HL-60 (cell line): ENCODE data around the gene CTNNA2.

Experiments
- DNase-seq, 2 experiments: peaks; one replicate each; pipeline ENCODE4 v3.0.0-alpha.2; 2010 to 2020; ENCODE audit warnings: low read depth in 1 of 2, low spot score in 1 of 2
- H3K27ac ChIP-seq: fragments of 250-450 bp; sonication (Bioruptor Pico); replicated peaks from 2 replicates; pipeline ENCODE4 v1.5.1; 2020; ENCODE audit warnings: mild to moderate bottlenecking, moderate library complexity
- H3K27me3 ChIP-seq: fragments of 250-450 bp; sonication (Bioruptor Pico); 2 replicates; pipeline ENCODE4 v1.5.1; 2021; ENCODE audit warnings: mild to moderate bottlenecking, moderate library complexity; ENCODE audit not compliant: insufficient read depth, poor library complexity, severe bottlenecking
- H3K4me3 ChIP-seq: replicated peaks from 2 replicates; pipeline ENCODE4 v1.5.1; 2011; ENCODE audit warnings: mild to moderate bottlenecking, control low read depth, low read length; ENCODE audit not compliant: insufficient read depth
- CTCF ChIP-seq: IDR thresholded peaks from one replicate; pipeline ENCODE4 v1.5.1; 2011; ENCODE audit warnings: low read length, control low read depth, inconsistent platforms; ENCODE audit not compliant: insufficient read depth
- GABPA ChIP-seq: IDR thresholded peaks from 2 replicates; pipeline ENCODE4 v1.6.1; 2012; ENCODE audit warnings: low read depth
- POLR2AphosphoS5 ChIP-seq: IDR thresholded peaks from 2 replicates; pipeline ENCODE4 v1.6.1; 2012; ENCODE audit warnings: low read depth
- REST ChIP-seq: IDR thresholded peaks from 2 replicates; pipeline ENCODE4 v1.6.1; 2012; ENCODE audit warnings: low read depth; ENCODE audit not compliant: insufficient replicate concordance
- SPI1 ChIP-seq: IDR thresholded peaks from 2 replicates; pipeline ENCODE4 v1.6.1; 2012; ENCODE audit warnings: low read depth, mild to moderate bottlenecking, borderline replicate concordance

CTNNA2 gene

GRCh38 chr2:80312282-80312839 lies 799.5 kb downstream of the CTNNA2 start:
- Histone ChIP-seq H3K27ac (no peak overlapping the region), H3K4me3 (no peak overlapping the region), H3K27me3 (no peaks in the 10 kb centered on the region)
- no peak for DNase-seq
- TF ChIP-seq POLR2AphosphoS5 = no peak
- TF ChIP-seq GABPA = no peak
- no peak for TF ChIP-seq SPI1
- no peak for TF ChIP-seq CTCF
- no peak for TF ChIP-seq REST

- Histone ChIP-seq H3K27me3 (peaks cover 14% of the 10 kb centered on the region), H3K4me3 (no peak overlapping the region), H3K27ac (no peak overlapping the region)
- no peak for TF ChIP-seq SPI1
- TF ChIP-seq POLR2AphosphoS5 = no peak
- TF ChIP-seq GABPA = no peak
- TF ChIP-seq REST = no peak
- TF ChIP-seq CTCF = no peak
- DNase-seq = no peak
Observed at GRCh38 chr2:80322311-80322920, 809.6 kb downstream of the CTNNA2 start.

- TF ChIP-seq POLR2AphosphoS5 (no peak), CTCF (no peak), GABPA (no peak), REST (no peak), SPI1 (no peak)
- Histone ChIP-seq H3K27me3 (peaks cover 14% of the 10 kb centered on the region), H3K27ac (no peak overlapping the region), H3K4me3 (no peak overlapping the region)
- no peak for DNase-seq
Observed at GRCh38 chr2:80322958-80323357, 810.1 kb downstream of the CTNNA2 start.
